ENCODE data around the gene BLID. TPM values are rescaled to one million over a fixed set of nuclear protein-coding genes. Genes with fewer than 3 reads are reported as not detected.

BLID gene
- total RNA-seq, 1 experiment from 2014 or later, result 2.0 TPM

- no TSS peak for BruUV-seq (replicated peaks)
- no peaks in the 10 kb centered on the region for H3K4me1 ChIP-seq (replicated peaks; ENCODE audit: insufficient read depth)
- H3K4me2 ChIP-seq, result no peak overlapping the region
- no peak overlapping the region for H3K27ac ChIP-seq
- H3K36me3 ChIP-seq (ENCODE audit: low read depth), result 0 out of 2 replicates have a peak, but pooled peaks cover 16% of the 10 kb centered on the region
- TF ChIP-seq, protein P1, sequence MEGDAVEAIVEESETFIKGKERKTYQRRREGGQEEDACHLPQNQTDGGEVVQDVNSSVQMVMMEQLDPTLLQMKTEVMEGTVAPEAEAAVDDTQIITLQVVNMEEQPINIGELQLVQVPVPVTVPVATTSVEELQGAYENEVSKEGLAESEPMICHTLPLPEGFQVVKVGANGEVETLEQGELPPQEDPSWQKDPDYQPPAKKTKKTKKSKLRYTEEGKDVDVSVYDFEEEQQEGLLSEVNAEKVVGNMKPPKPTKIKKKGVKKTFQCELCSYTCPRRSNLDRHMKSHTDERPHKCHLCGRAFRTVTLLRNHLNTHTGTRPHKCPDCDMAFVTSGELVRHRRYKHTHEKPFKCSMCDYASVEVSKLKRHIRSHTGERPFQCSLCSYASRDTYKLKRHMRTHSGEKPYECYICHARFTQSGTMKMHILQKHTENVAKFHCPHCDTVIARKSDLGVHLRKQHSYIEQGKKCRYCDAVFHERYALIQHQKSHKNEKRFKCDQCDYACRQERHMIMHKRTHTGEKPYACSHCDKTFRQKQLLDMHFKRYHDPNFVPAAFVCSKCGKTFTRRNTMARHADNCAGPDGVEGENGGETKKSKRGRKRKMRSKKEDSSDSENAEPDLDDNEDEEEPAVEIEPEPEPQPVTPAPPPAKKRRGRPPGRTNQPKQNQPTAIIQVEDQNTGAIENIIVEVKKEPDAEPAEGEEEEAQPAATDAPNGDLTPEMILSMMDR (conservative IDR thresholded peaks at IDR 0.05), result no peak
- TF ChIP-seq EZH2 (IDR thresholded peaks at IDR 0.05; ENCODE audit: low read depth), result no peak
- CTCF ChIA-PET, result interaction anchor here (0.5 kb wide), 1 partner anchor 34 kb away, joined by 3 read pairs; no protein-coding TSS in a partner anchor
- H2AFZ ChIP-seq, result no peak overlapping the region
- H3K79me2 ChIP-seq (ENCODE audit: low read depth), result no peaks in the 10 kb centered on the region; the same call in none of the 2 replicates
- H3K9me2 ChIP-seq (ENCODE audit: insufficient read depth), result no peaks in the 10 kb centered on the region
- no peaks in the 10 kb centered on the region; the same call in 1 of the 2 replicates for H3F3A ChIP-seq (ENCODE audit: insufficient read depth, low read depth)
- POLR2A ChIA-PET (ENCODE audit: unreplicated experiment), result no interaction called here
- intact Hi-C loops (cut with micrococcal nuclease; ENCODE audit: unreplicated experiment), result no loop called here
- H3K4me3 ChIP-seq, result no peak overlapping the region
- no peak for DNase-seq
- no peaks in the 10 kb centered on the region for H3K27me3 ChIP-seq (ENCODE audit: insufficient read depth, low read depth)
- H3K9me3 ChIP-seq (ENCODE audit: insufficient read depth, low read depth), result peaks cover 8% of the 10 kb centered on the region; the same call in 1 of the 2 replicates
- H4K20me1 ChIP-seq (ENCODE audit: insufficient read depth), result no peaks in the 10 kb centered on the region
Measured at GRCh38 chr11:122123263-122123929, 7.4 kb upstream of the BLID start.

- H3K27me3 ChIP-seq (ENCODE audit: insufficient read depth, low read depth), result no peaks in the 10 kb centered on the region
- no peak for DNase-seq
- H2AFZ ChIP-seq, result no peak overlapping the region
- intact Hi-C loops (cut with micrococcal nuclease; ENCODE audit: unreplicated experiment), result no loop called here
- H3F3A ChIP-seq (ENCODE audit: insufficient read depth, low read depth), result no peaks in the 10 kb centered on the region; the same call in 1 of the 2 replicates
- no peaks in the 10 kb centered on the region for H3K9me2 ChIP-seq (ENCODE audit: insufficient read depth)
- no TSS peak for BruUV-seq (replicated peaks)
- no peak overlapping the region for H3K27ac ChIP-seq
- ChIA-PET CTCF (no interaction called here), POLR2A (ENCODE audit: unreplicated experiment) (no interaction called here)
- TF ChIP-seq EZH2 (IDR thresholded peaks at IDR 0.05; ENCODE audit: low read depth), result no peak
- TF ChIP-seq, protein P1 (conservative IDR thresholded peaks at IDR 0.05), result no peak
- H3K36me3 ChIP-seq (ENCODE audit: low read depth), result 0 out of 2 replicates have a peak, but pooled peaks cover 13% of the 10 kb centered on the region
- no peaks in the 10 kb centered on the region for H3K4me1 ChIP-seq (replicated peaks; ENCODE audit: insufficient read depth)
- no peaks in the 10 kb centered on the region; the same call in none of the 2 replicates for H3K79me2 ChIP-seq (ENCODE audit: low read depth)
- peaks cover 8% of the 10 kb centered on the region; the same call in 1 of the 2 replicates for H3K9me3 ChIP-seq (ENCODE audit: insufficient read depth, low read depth)
- H3K4me3 ChIP-seq, result no peak overlapping the region
- H4K20me1 ChIP-seq (ENCODE audit: insufficient read depth), result no peaks in the 10 kb centered on the region
- no peak overlapping the region for H3K4me2 ChIP-seq
Measured at GRCh38 chr11:122122179-122122578, 6.2 kb upstream of the BLID start.

GRCh38 chr11:122120096-122120495 is 4.1 kb upstream of the BLID start:
- DNase-seq, result no peak
- POLR2A ChIA-PET (ENCODE audit: unreplicated experiment), result no interaction called here
- Histone ChIP-seq H4K20me1 (ENCODE audit: insufficient read depth) (no peaks in the 10 kb centered on the region), H3K4me2 (no peak overlapping the region), H3K4me3 (no peak overlapping the region), H3K27me3 (ENCODE audit: insufficient read depth, low read depth) (no peaks in the 10 kb centered on the region), H3K9me3 (ENCODE audit: insufficient read depth, low read depth) (peaks cover 8% of the 10 kb centered on the region; the same call in 1 of the 2 replicates), H3K36me3 (ENCODE audit: low read depth) (peaks cover 24% of the 10 kb centered on the region; the same call in 1 of the 2 replicates), H3K9me2 (ENCODE audit: insufficient read depth) (no peaks in the 10 kb centered on the region), H3K79me2 (ENCODE audit: low read depth) (no peaks in the 10 kb centered on the region; the same call in none of the 2 replicates), H2AFZ (no peak overlapping the region), H3K4me1 (replicated peaks; ENCODE audit: insufficient read depth) (no peaks in the 10 kb centered on the region), H3K27ac (no peak overlapping the region), H3F3A (ENCODE audit: insufficient read depth, low read depth) (no peaks in the 10 kb centered on the region; the same call in 1 of the 2 replicates)
- intact Hi-C loops (cut with micrococcal nuclease; ENCODE audit: unreplicated experiment), result no loop called here
- TF ChIP-seq EZH2 (IDR thresholded peaks at IDR 0.05; ENCODE audit: low read depth), result no peak
- TF ChIP-seq, protein P1 (conservative IDR thresholded peaks at IDR 0.05), result no peak
- CTCF ChIA-PET, result no interaction called here
- no TSS peak for BruUV-seq (replicated peaks)

Data from PC-9 (cell line).